Measurements from ENCODE around the gene SRP14.

DNA sequence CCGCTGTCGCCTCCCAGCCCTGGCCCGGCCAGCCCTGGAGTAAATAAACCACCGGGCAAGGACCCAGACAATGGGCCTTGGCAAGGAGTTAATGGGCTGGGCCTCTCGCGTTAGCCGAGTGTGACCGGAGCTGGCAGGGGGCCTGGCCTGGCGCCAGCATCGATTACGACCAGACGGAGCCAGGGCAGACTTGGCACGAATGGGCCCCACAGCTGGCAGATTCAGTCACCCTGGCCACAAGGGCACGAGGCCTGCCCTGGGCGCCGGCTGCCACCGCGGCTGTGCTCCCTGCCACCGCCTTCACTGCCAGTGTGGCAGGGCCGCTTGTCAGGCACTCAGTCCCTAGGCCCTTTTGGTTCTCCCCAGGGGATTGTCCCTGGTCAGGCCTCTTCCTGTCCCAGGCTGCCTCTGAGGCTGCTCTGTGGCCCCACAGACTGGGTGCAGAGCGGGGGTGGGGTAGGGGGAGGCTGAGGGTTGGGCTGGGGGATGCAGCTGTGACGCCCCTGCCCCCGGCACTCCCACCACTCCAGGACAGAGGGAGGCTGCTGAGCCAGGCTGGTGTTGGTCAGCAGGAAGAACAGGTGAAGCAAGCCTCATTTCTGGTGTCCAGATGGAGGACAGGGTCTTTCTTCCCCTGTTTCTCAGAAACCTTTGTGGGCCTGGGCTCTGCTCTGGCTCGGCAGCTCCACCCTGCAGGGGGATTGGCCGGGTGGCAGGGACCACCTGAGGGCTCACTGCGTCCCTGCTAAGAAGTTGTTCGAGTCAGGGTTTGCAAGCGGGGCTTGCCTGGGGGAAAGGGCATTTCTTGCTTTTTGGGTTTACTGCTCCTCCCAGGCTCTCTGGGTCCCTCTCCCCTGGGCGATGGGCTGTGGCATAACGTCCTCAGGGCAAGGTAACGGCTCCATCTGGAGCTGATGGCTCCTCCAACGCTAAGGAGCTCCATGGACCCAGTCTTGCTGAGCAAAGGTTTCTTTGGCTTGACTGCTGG lies 30.5 kb upstream of the SRP14 start:
- TF ChIP-seq, protein P1, sequence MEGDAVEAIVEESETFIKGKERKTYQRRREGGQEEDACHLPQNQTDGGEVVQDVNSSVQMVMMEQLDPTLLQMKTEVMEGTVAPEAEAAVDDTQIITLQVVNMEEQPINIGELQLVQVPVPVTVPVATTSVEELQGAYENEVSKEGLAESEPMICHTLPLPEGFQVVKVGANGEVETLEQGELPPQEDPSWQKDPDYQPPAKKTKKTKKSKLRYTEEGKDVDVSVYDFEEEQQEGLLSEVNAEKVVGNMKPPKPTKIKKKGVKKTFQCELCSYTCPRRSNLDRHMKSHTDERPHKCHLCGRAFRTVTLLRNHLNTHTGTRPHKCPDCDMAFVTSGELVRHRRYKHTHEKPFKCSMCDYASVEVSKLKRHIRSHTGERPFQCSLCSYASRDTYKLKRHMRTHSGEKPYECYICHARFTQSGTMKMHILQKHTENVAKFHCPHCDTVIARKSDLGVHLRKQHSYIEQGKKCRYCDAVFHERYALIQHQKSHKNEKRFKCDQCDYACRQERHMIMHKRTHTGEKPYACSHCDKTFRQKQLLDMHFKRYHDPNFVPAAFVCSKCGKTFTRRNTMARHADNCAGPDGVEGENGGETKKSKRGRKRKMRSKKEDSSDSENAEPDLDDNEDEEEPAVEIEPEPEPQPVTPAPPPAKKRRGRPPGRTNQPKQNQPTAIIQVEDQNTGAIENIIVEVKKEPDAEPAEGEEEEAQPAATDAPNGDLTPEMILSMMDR (IDR thresholded peaks at IDR 0.05; ENCODE audit: insufficient read depth, low read length), result no peak
- no peak for TF ChIP-seq GABPA (IDR thresholded peaks at IDR 0.05; ENCODE audit: low read depth)
- TF ChIP-seq, protein P2, sequence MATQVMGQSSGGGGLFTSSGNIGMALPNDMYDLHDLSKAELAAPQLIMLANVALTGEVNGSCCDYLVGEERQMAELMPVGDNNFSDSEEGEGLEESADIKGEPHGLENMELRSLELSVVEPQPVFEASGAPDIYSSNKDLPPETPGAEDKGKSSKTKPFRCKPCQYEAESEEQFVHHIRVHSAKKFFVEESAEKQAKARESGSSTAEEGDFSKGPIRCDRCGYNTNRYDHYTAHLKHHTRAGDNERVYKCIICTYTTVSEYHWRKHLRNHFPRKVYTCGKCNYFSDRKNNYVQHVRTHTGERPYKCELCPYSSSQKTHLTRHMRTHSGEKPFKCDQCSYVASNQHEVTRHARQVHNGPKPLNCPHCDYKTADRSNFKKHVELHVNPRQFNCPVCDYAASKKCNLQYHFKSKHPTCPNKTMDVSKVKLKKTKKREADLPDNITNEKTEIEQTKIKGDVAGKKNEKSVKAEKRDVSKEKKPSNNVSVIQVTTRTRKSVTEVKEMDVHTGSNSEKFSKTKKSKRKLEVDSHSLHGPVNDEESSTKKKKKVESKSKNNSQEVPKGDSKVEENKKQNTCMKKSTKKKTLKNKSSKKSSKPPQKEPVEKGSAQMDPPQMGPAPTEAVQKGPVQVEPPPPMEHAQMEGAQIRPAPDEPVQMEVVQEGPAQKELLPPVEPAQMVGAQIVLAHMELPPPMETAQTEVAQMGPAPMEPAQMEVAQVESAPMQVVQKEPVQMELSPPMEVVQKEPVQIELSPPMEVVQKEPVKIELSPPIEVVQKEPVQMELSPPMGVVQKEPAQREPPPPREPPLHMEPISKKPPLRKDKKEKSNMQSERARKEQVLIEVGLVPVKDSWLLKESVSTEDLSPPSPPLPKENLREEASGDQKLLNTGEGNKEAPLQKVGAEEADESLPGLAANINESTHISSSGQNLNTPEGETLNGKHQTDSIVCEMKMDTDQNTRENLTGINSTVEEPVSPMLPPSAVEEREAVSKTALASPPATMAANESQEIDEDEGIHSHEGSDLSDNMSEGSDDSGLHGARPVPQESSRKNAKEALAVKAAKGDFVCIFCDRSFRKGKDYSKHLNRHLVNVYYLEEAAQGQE (IDR thresholded peaks at IDR 0.05; ENCODE audit: insufficient replicate concordance, low read depth), result no peak
- TF ChIP-seq POLR2AphosphoS5 (IDR thresholded peaks at IDR 0.05; ENCODE audit: low read depth), result 0 out of 2 replicates have a peak, but pooled peaks have one; percentile 52
